Left ventricle myocardium inferior (tissue), 1 donor: ENCODE data around the gene RIPK4. TPM values are rescaled to one million over a fixed set of nuclear protein-coding genes. Genes with fewer than 3 reads are reported as not detected.
"Not testable (repeated sequence)": the region's sequence is repeated elsewhere in the genome, so short reads cannot be mapped to it uniquely, and the experiment has no call there.

Experiments
- DNase-seq: peaks from one replicate; pipeline ENCODE4 v3.0.0-alpha.2; 2020
- H3K27ac ChIP-seq: fragments of 200-600 bp; replicated peaks from 2 replicates; pipeline ENCODE4 v1.8.0; 2021
- H3K27me3 ChIP-seq: fragments of 200-600 bp; 2 replicates; pipeline ENCODE4 v1.8.0; 2021; ENCODE audit warnings: low read depth
- H3K36me3 ChIP-seq: fragments of 200-600 bp; 2 replicates; pipeline ENCODE4 v1.8.0; 2021
- H3K4me1 ChIP-seq: fragments of 200-600 bp; 2 replicates; pipeline ENCODE4 v1.8.0; 2021
- H3K4me3 ChIP-seq: fragments of 200-600 bp; 2 replicates; pipeline ENCODE4 v1.8.0; 2021; ENCODE audit warnings: mild to moderate bottlenecking, moderate library complexity
- H3K9me3 ChIP-seq: fragments of 200-600 bp; replicated peaks from 2 replicates; pipeline ENCODE4 v1.8.0; 2021
- CTCF ChIP-seq: fragments of 200-600 bp; IDR thresholded peaks from 2 replicates; pipeline ENCODE4 v1.8.0; 2021; ENCODE audit warnings: antibody characterized with exemption, mild to moderate bottlenecking, borderline replicate concordance
- intact Hi-C: fragments of 100-400 bp; cut with micrococcal nuclease; formaldehyde crosslinking; loops from one replicate; pipeline ENCODE4 v1.11.0; 2022
- total RNA-seq: library from RNA; stranded (reverse); fragmentation: NEBNext Ultra II Directional; extraction: Animal tissue kit (Norgen Biotek cat#: 25700); gene quantifications from one replicate; pipeline ENCODE4 v1.2.1, GENCODE V29; 2021
- donor health status: DM: no; HTN: yes; CAD: no; lungs with severe emphysema.

RIPK4 gene
- total RNA-seq, 1 donor from 2014 or later, result 0.11 TPM

GRCh38 chr21:41795726-41796125 lies 28.9 kb upstream of the RIPK4 start:
- no peak overlapping the region for H3K27ac ChIP-seq
- peaks cover 20% of the 10 kb centered on the region for H3K9me3 ChIP-seq
- H3K4me3 ChIP-seq, result no peak overlapping the region
- H3K36me3 ChIP-seq, result peaks cover 21% of the 10 kb centered on the region
- no peak for TF ChIP-seq CTCF
- no peak for DNase-seq
- H3K27me3 ChIP-seq, result peaks cover 28% of the 10 kb centered on the region
- intact Hi-C loops, result no loop called here
- no peaks in the 10 kb centered on the region for H3K4me1 ChIP-seq

GRCh38 chr21:41794600-41794999 lies 27.7 kb upstream of the RIPK4 start:
- no peak for TF ChIP-seq CTCF
- no peak for DNase-seq
- Histone ChIP-seq H3K27ac (no peak overlapping the region), H3K4me3 (no peak overlapping the region), H3K27me3 (peaks cover 36% of the 10 kb centered on the region), H3K36me3 (peaks cover 10% of the 10 kb centered on the region), H3K9me3 (peaks cover 20% of the 10 kb centered on the region), H3K4me1 (no peaks in the 10 kb centered on the region)
- intact Hi-C loops, result no loop called here

- peaks cover 40% of the 10 kb centered on the region for H3K27me3 ChIP-seq
- H3K4me3 ChIP-seq, result no peak overlapping the region
- no peak for DNase-seq
- no peaks in the 10 kb centered on the region for H3K36me3 ChIP-seq
- intact Hi-C loops, result no loop called here
- H3K9me3 ChIP-seq, result peaks cover 20% of the 10 kb centered on the region
- no peak overlapping the region for H3K27ac ChIP-seq
- no peaks in the 10 kb centered on the region for H3K4me1 ChIP-seq
- TF ChIP-seq CTCF, result no peak
Observed at GRCh38 chr21:41792711-41793110, 25.9 kb upstream of the RIPK4 start.

- Histone ChIP-seq H3K9me3 (peaks cover under 1% of the 10 kb centered on the region), H3K27ac (no peak overlapping the region), H3K36me3 (no peaks in the 10 kb centered on the region), H3K27me3 (peaks cover 70% of the 10 kb centered on the region), H3K4me1 (no peaks in the 10 kb centered on the region), H3K4me3 (no peak overlapping the region)
- DNase-seq, result no peak
- intact Hi-C loops, result no loop called here
- no peak for TF ChIP-seq CTCF
Observed at GRCh38 chr21:41786509-41786987, 19.7 kb upstream of the RIPK4 start.

GRCh38 chr21:41785262-41785661 lies 18.4 kb upstream of the RIPK4 start:
- intact Hi-C loops, H3K9me3 ChIP-seq, H3K27ac ChIP-seq, DNase-seq, H3K4me1 ChIP-seq, H3K4me3 ChIP-seq, H3K36me3 ChIP-seq: not testable (repeated sequence)
- H3K27me3 ChIP-seq, result peaks cover 77% of the 10 kb centered on the region

- H3K4me1 ChIP-seq, result no peaks in the 10 kb centered on the region
- H3K27me3 ChIP-seq, result peaks cover 77% of the 10 kb centered on the region
- intact Hi-C loops, result no loop called here
Observed at GRCh38 chr21:41784456-41785102, 17.7 kb upstream of the RIPK4 start.

More at GRCh38 chr21:41784456-41785102, 17.7 kb upstream of the RIPK4 start:
- Histone ChIP-seq H3K36me3 (no peaks in the 10 kb centered on the region), H3K27ac (no peak overlapping the region), H3K9me3 (no peaks in the 10 kb centered on the region), H3K4me3 (no peak overlapping the region)
- no peak for DNase-seq
- no peak for TF ChIP-seq CTCF
